Tibial nerve (tissue), 4 donors: Measurements from ENCODE around the gene MEA1. TPM values are rescaled to one million over a fixed set of nuclear protein-coding genes. Genes with fewer than 3 reads are reported as not detected.

ENCODE experiments used
- DNase-seq, 2 donors: peaks; one replicate each; pipeline ENCODE4 v3.0.0-alpha.2; 2019; ENCODE audit warnings: low spot score in 2 of 2
- H3K27ac ChIP-seq, 4 donors: fragments of 200-600 bp; sonication (generic) in 3 of 4; one replicate each; pipeline ENCODE4 v1.5.1; 2017 to 2019; ENCODE audit warnings: mild to moderate bottlenecking in 1 of 4
- H3K27me3 ChIP-seq, 2 donors: fragments of 200-600 bp; sonication (generic) in 1 of 2; one replicate each; pipeline versions ENCODE4 v1.5.1 to v1.6.0; 2017 to 2019
- H3K36me3 ChIP-seq, 3 donors: fragments of 200-600 bp; sonication (generic); one replicate each; pipeline ENCODE4 v1.5.1; 2018 to 2019
- H3K4me1 ChIP-seq, 4 donors: fragments of 200-600 bp; sonication (generic) in 3 of 4; one replicate each; pipeline ENCODE4 v1.5.1; 2017 to 2019
- H3K4me3 ChIP-seq, 4 donors: fragments of 200-600 bp; sonication (generic) in 3 of 4; one replicate each; pipeline ENCODE4 v1.5.1; 2017 to 2019; ENCODE audit warnings: mild to moderate bottlenecking in 1 of 4, moderate library complexity in 1 of 4
- H3K9me3 ChIP-seq, 4 donors: fragments of 200-600 bp; sonication (generic) in 3 of 4; one replicate each; pipeline ENCODE4 v1.5.1; 2017 to 2019
- CTCF ChIP-seq, 5 experiments: fragments of 200-600 bp in 3 of 5; fragments of 450-650 bp in 2 of 5; sonication (generic) in 3 of 5; IDR thresholded peaks; one replicate each; pipeline ENCODE4 v1.5.1; 2016 to 2019; ENCODE audit warnings: antibody characterized with exemption in 5 of 5, mild to moderate bottlenecking in 3 of 5, moderate library complexity in 2 of 5
- EP300 ChIP-seq, 2 donors: sonication (generic); formaldehyde crosslinking; IDR thresholded peaks; one replicate each; pipeline ENCODE4 v1.6.1; 2017; ENCODE audit warnings: antibody characterized with exemption in 2 of 2, mild to moderate bottlenecking in 1 of 2
- POLR2A ChIP-seq, 2 donors: fragments of 450-650 bp; IDR thresholded peaks; one replicate each; pipeline ENCODE4 v1.6.1; 2017; ENCODE audit warnings: antibody characterized with exemption in 2 of 2, mild to moderate bottlenecking in 2 of 2, moderate library complexity in 2 of 2
- WGBS, 2 donors: methylation state at CpG; one replicate each; pipeline ENCODE4 v1.1.5; 2018; 5-methylcytosine and 5-hydroxymethylcytosine counted together
- total RNA-seq, 4 donors: library from RNA; depleted of rRNA; stranded (reverse); fragments of >200 nt; gene quantifications; one replicate each; pipeline ENCODE4 v1.1.0, GENCODE V29; 2016

MEA1 gene
- total RNA-seq, 4 donors from 2014 or later, result 41.8 to 91.6 (median 67.4) TPM

- Histone ChIP-seq H3K27ac (peak overlapping the region in 1 of 4 donors; percentile 92), H3K36me3 (peaks cover 3 to 47% (median 8%) of the 10 kb centered on the region in 3 donors), H3K27me3 (no peaks in the 10 kb centered on the region), H3K4me3 (no peak overlapping the region), H3K4me1 (peaks cover 2 to 66% (median 26%) of the 10 kb centered on the region in 4 donors), H3K9me3 (no peaks in the 10 kb centered on the region)
- 89 to 94% methylated on average over 3 of the region's 3 CpGs for WGBS, 2 donors
- TF ChIP-seq POLR2A (IDR thresholded peaks at IDR 0.05) (no peak), CTCF (IDR thresholded peaks at IDR 0.05) (no peak), EP300 (IDR thresholded peaks at IDR 0.05) (no peak)
- no peak for DNase-seq
These were observed 6.4 kb upstream of the MEA1 start for GRCh38 chr6:43020052-43020705.

- Histone ChIP-seq H3K27ac (no peak overlapping the region), H3K4me3 (no peak overlapping the region), H3K9me3 (no peaks in the 10 kb centered on the region), H3K36me3 (peaks cover 0 to 41% (median 3%) of the 10 kb centered on the region in 3 donors), H3K4me1 (peaks cover 5 to 71% (median 31%) of the 10 kb centered on the region in 4 donors), H3K27me3 (no peaks in the 10 kb centered on the region)
- DNase-seq, result no peak
- WGBS, 2 donors, result 93 to 97% methylated on average over 2 of the region's 2 CpGs
- TF ChIP-seq EP300 (IDR thresholded peaks at IDR 0.05), result no peak
- TF ChIP-seq POLR2A (IDR thresholded peaks at IDR 0.05), result no peak
- no peak for TF ChIP-seq CTCF (IDR thresholded peaks at IDR 0.05)
These were observed 5.4 kb upstream of the MEA1 start for GRCh38 chr6:43019152-43019551.

GRCh38 chr6:43016943-43017334, 3.2 kb upstream of the MEA1 start:
- 81 to 93% methylated on average over 5 to 12 of the region's 12 CpGs for WGBS, 2 donors
- H3K4me1 ChIP-seq, result peaks cover 5 to 65% (median 26%) of the 10 kb centered on the region in 4 donors
- H3K4me3 ChIP-seq, result no peak overlapping the region
- no peak for TF ChIP-seq CTCF (IDR thresholded peaks at IDR 0.05)
- no peak for TF ChIP-seq EP300 (IDR thresholded peaks at IDR 0.05)
- TF ChIP-seq POLR2A (IDR thresholded peaks at IDR 0.05), result no peak
- DNase-seq, result no peak
- no peaks in the 10 kb centered on the region for H3K27me3 ChIP-seq
- H3K9me3 ChIP-seq, result no peaks in the 10 kb centered on the region
- peaks cover 0 to 48% (median 3%) of the 10 kb centered on the region in 3 donors for H3K36me3 ChIP-seq
- H3K27ac ChIP-seq, result no peak overlapping the region

GRCh38 chr6:43016176-43016942, 2.6 kb upstream of the MEA1 start:
- no peak overlapping the region for H3K27ac ChIP-seq
- peaks cover 0 to 54% (median 5%) of the 10 kb centered on the region in 3 donors for H3K36me3 ChIP-seq
- WGBS, 2 donors, result 65 to 81% methylated on average over 7 of the region's 7 CpGs
- no peaks in the 10 kb centered on the region for H3K9me3 ChIP-seq
- H3K27me3 ChIP-seq, result no peaks in the 10 kb centered on the region
- TF ChIP-seq CTCF (IDR thresholded peaks at IDR 0.05) (no peak), EP300 (IDR thresholded peaks at IDR 0.05) (no peak), POLR2A (IDR thresholded peaks at IDR 0.05) (no peak)
- H3K4me3 ChIP-seq, result no peak overlapping the region
- H3K4me1 ChIP-seq, result peaks cover 5 to 71% (median 26%) of the 10 kb centered on the region in 4 donors
- no peak for DNase-seq

- H3K27ac ChIP-seq, result peak overlapping the region; percentile 16 to 89 (median 84)
- WGBS, 2 donors, result 0 to 1% methylated on average over 7 of the region's 7 CpGs
- H3K27me3 ChIP-seq, result no peaks in the 10 kb centered on the region
- no peaks in the 10 kb centered on the region for H3K9me3 ChIP-seq
- peak overlapping the region; percentile 76 to 86 (median 80) for H3K4me3 ChIP-seq
- no peak for DNase-seq
- TF ChIP-seq POLR2A (IDR thresholded peaks at IDR 0.05), result no peak
- no peak for TF ChIP-seq EP300 (IDR thresholded peaks at IDR 0.05)
- no peak for TF ChIP-seq CTCF (IDR thresholded peaks at IDR 0.05)
- peaks cover 5 to 58% (median 19%) of the 10 kb centered on the region in 4 donors for H3K4me1 ChIP-seq
- peaks cover 0 to 58% (median 7%) of the 10 kb centered on the region in 3 donors for H3K36me3 ChIP-seq
These were observed 726 bp upstream of the MEA1 start for GRCh38 chr6:43014434-43014909.
